NCI-H2171 treated with DMSO at 0.1 percent for 48 hours (cell line): Measurements from ENCODE around the gene MARCHF6.
"Not testable (repeated sequence)": the region's sequence is repeated elsewhere in the genome, so short reads cannot be mapped to it uniquely, and the experiment has no call there.

Source experiments
- DNase-seq: peaks from one replicate; lab custom pipeline; 2025; lab: John Stamatoyannopoulos, UW

MARCHF6 gene

DNA sequence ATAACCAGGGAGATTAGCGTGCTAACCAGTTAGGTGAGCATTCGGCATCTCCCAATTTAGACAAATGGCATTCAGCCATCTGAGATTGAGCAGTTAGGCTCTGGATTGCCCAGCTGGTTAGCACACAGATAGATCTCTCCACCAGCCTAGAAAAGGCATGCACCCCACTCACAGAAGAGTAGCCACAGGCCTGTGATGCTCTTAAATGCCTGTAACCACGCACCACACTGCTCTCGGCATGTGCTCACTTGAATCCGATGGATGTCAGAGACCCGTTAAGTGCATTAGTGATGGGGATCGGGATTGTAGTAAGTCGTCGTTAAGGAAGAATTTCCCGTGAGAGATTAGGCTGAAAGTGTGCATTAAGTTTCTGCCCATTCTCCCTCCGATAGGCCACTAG lies 23.0 kb downstream of the MARCHF6 start:
- DNase-seq, result no peak

DNA sequence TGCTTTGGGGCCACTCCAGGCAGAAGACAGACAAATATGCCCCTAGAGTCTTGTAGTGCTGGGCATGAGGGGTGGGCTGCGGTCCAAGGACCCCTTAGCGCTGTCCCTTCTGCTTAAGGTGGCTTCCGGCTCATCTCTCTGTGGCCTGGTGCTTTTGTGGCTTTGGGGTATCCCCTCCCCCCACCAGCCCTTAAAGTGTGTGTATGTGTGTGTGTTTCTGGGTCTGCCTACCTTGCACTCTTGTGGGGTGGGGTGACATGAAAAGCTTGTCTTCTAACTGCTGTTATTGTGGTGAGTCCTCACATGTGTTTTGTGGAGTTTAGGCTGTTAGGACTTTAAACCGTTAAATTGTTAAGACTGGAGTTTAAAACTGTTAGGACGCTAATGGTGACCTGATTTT lies 23.6 kb downstream of the MARCHF6 start:
- no peak for DNase-seq

DNA sequence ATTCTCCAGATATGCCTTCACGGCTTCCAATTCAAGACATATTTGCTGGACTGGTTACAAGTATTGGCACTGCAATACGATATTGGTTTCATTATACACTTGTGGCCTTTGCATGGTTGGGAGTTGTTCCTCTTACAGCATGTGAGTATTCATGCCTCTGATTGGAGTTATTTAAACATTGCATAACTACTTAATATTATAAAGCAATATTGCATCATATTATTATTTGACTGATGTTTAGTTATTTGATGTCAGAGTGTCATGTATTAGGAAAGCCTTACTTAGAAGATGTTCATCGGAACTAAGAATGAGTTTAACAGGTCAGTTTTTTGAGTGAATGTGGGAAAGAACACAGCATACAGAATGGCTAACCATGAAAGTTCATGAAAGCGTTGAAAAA lies 28.3 kb downstream of the MARCHF6 start:
- no peak for DNase-seq

DNA sequence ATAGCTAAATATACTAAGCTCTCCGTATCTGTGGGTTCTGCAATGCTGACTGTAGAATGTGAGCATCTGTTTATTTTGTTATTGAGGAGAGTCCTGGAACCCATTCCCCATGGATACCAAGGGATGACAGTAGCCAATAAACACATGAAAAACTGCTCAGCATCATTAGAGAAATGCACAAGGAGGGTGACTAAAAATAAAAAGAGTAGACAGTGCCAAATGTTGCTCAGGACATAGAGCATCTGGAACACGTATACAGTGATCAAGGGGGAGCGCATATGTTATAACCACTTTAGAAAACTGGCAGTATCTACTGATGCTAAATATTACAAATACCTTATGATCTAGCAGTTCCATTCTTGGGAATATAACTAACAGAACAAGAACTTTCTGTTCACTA lies 31.0 kb downstream of the MARCHF6 start:
- DNase-seq, result peak; percentile 15

DNA sequence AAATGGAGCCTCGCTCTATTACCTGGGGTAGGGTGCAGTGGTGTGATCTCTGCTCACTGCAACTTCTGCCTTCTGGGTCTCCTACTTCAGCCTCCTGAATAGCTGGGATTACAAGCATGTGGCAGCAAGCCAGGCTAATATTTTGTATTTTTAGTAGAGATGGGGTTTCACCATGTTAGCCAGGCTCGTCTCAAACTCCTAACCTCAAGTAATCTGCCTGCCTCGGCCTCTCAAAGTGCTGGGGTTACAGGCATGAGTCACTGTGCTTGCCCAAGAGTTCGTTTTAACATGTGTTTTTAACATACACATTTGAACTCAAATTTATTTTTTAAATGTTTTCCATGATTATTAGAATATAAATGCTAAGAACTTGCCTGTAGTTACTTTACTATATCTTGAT lies 34.2 kb downstream of the MARCHF6 start:
- DNase-seq, result no peak

DNA sequence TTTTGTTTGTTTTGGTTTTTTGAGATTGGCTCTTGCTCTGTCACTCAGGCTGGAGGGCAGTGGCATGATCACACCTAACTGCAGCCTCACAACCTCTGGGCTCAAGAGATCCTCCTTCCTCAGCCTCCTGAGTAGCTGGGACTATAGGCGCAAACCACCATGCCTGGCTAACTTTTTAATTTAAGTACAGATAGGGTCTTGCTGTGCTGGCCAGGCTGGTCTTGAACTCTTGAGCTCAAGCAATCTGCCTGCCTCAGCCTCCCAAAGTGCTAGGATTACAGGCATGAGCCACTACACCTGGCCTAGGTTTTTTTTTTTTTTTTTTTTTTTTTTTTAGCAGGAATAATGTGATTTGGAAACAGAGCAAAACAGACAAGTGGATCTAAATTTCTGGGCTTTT lies 37.6 kb downstream of the MARCHF6 start:
- DNase-seq, result no peak

DNA sequence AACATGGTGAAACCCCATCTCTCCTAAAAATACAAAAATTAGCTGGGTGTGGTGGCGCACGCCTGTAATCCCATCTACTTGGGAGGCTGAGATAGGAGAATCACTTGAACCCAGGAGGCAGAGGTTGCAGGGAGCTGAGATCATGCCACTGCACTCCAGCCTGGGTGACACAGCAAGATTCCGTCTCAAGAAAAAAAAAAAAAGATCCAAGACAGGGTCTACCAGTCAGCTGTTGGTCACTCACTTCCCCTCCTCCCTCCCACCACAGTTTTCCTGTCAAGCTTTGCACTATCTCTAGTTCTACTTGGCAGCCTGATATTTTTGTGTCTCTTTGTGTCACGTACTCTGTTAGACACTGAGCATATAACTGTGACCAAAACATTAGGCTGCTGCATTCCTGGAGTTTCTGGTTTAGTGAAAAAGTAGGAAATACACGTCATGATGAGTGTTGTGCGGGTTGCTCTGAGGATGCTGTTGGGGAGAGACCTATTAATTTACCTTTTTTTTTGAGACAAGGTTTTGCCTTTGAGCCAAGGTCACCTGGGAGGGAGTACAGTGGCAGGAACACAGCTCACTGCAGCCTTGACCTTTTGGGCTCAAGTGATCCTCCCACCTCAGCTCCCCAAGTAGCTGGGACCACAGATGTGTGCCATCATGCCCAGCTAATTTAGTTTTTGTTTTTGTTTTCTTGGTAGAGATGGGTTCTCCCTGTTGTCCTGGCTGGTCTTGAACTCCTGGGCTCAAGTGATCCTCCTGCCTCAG lies 39.3 kb downstream of the MARCHF6 start:
- not testable (repeated sequence) for DNase-seq

DNA sequence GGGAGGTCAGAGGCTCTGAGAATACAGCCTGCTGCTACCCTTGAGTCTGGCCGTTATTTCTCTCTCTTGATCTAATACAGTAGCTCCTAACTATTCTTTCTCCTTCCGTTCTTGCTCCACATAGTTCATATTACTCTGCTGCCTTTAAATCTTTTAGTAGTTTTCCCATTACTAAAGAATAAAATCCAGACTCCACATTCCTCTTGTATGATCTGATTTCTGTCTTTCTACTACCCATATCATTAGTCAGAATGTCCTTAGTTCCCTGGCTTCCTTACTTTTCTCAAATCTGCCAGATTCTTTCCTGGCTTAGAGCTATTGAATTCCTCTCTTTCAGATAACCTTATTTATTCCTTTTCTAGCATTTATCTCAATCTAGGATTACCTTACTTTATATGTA lies 40.0 kb downstream of the MARCHF6 start:
- DNase-seq, result no peak

DNA sequence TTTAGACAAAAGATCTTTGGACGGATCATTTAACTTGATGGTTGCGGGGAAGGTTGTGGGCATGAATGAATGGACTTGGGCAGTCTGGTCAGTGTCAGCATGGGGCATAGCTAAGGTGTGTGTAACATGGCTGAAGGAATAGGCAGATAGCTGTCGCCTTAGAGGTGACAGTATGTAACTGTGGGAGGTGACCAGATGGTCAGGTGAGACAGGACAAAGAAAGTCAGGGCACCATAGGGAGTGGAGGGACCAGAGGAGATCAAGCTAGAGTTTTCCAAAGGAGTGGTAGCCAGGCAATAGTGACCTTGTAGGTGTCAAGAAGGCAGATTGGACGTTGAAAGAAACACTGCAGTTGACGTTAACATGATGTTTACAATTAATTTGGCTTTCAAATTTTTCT lies 43.1 kb downstream of the MARCHF6 start:
- DNase-seq, result no peak

DNA sequence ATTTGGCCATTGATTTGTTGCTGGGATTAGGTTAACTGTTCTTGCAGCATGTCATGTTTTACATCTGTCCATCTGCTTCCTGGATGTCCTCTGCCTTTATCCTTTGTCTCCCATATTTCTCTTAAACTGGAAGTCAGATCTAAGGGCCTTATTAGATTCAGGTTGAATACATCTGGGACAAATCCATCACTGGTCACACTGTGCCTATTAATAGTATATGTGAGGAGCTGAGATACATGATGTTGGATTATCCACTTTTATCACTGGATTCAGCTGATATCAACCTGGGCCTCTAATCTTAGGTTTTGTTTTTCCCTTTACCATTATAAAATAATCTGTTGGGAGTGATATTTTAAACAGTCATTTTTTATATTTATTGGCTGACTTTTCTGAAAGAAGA lies 46.3 kb downstream of the MARCHF6 start:
- no peak for DNase-seq

DNA sequence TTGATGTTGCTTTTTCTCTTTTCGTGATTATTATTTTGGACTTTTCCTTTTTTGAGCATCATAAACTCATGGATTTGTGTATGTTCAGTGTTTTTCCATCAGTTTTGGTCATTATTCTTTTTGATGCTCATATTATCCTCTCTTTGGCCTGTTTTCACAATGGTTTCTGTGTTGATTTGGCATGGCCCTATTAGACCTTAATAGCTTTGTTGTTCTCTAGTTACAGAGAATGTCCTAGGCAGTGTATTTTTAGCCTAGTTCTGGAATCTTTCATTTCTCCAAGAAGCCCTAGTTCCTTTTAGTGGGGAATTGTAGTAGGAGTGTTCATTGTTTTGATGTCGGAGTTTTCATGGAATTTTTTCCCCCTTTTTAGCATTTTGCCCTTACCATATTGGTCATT lies 46.9 kb downstream of the MARCHF6 start:
- no peak for DNase-seq

DNA sequence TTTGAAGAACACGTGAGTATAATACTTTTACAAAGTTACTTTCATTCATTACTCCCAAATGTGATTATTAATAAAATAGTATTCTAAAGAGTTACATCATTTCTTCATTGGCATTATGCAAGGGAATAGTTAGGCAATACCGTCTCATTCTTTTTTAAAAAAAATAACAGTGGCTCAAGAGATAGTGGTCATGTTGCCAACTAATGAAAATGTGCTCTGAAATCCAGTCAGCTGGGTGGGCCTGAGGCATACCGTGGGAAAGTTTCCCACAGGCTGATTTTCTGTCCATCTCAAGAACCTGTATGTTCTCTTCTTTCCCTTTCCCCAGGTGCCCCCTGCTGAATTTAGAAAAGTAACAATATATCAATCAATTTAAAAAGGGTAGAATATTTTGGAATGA lies 47.3 kb downstream of the MARCHF6 start:
- DNase-seq, result no peak

DNA sequence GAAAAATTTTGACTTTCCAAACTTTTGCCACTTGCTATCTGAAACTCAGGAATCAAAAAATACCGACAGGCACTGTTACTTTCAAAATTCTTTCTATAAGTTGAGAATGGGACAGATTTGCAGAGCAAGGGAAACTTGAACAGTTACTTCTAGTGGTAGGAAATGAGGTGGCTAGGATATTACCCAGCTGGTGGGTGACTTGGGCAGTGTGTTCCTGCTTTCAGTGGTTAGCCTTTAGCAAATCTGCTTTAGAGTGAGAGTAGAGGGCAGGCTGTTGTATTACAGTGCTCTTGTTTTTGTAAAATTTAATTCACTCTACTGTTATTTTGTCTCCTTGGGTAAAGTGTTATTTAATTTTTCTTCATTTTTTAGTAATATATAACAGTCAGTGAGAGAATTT lies 48.0 kb downstream of the MARCHF6 start:
- DNase-seq, result no peak
